ENCODE data around the gene CDC42BPB. TPM values are rescaled to one million over a fixed set of nuclear protein-coding genes. Genes with fewer than 3 reads are reported as not detected.

The CDC42BPB gene
- total RNA-seq, 4 donors from 2014 or later, result 145 to 255 (median 197) TPM

DNA sequence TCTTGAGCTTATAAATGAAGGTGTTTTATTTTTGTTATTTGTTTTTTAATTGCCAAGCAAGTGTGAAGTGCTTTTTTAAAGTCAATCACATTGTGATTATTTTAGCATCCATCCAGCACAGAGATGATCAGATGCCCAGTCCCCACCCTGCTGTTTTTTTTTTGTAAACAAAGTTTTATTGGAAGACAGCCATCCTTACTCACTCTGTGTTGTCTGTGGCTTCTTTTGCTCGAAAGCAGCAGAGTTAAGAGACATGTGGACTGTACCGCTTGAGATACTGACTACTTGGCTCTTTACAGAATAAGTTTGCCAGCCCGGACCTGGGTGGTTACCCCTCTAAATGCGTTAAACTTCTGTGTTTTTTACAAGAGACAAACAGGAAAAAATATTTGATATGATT is 165.8 kb downstream of the CDC42BPB start:
- Histone ChIP-seq H3K4me1 (peaks cover 0 to 16% (median 2%) of the 10 kb centered on the region in 4 donors), H3K36me3 (peaks cover 0 to 33% (median 0%) of the 10 kb centered on the region in 3 donors), H3K4me3 (no peak overlapping the region), H3K27ac (no peak overlapping the region), H3K27me3 (no peaks in the 10 kb centered on the region), H3K9me3 (no peaks in the 10 kb centered on the region)
- DNase-seq, result no peak
- TF ChIP-seq CTCF (IDR thresholded peaks at IDR 0.05) (no peak), POLR2A (IDR thresholded peaks at IDR 0.05) (no peak)

DNA sequence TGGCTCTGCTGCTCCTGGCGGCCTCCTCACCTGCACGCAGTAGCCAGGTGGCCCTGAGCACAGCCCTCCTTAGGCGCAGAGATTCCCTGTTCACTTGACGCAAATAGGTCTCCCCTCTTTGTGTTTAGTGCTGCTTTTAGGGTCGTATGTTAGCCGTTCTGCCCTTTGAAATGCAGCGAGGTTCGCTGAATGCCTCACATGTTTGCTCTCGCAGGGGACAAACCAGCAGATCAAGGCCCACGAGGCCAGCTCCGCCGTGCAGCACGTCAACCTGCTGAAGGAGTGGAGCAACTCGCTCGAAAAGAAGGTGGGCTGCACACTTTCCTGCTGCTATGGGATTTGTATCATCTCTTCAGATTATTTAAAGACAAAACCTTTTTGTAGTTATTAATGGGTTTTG is 166.2 kb downstream of the CDC42BPB start:
- TF ChIP-seq CTCF (IDR thresholded peaks at IDR 0.05), result no peak
- TF ChIP-seq POLR2A (IDR thresholded peaks at IDR 0.05), result no peak
- no peaks in the 10 kb centered on the region for H3K27me3 ChIP-seq
- no peaks in the 10 kb centered on the region for H3K9me3 ChIP-seq
- no peak overlapping the region for H3K4me3 ChIP-seq
- peaks cover 0 to 35% (median 0%) of the 10 kb centered on the region in 3 donors for H3K36me3 ChIP-seq
- peaks cover 0 to 16% (median 3%) of the 10 kb centered on the region in 4 donors for H3K4me1 ChIP-seq
- H3K27ac ChIP-seq, result no peak overlapping the region
- peak in 1 of 3 donors; percentile 44 for DNase-seq

- Histone ChIP-seq H3K4me1 (peaks cover 0 to 16% (median 3%) of the 10 kb centered on the region in 4 donors), H3K27ac (no peak overlapping the region), H3K36me3 (peaks cover 0 to 27% (median 0%) of the 10 kb centered on the region in 3 donors), H3K9me3 (no peaks in the 10 kb centered on the region), H3K4me3 (no peak overlapping the region), H3K27me3 (no peaks in the 10 kb centered on the region)
- TF ChIP-seq CTCF (IDR thresholded peaks at IDR 0.05) (no peak), POLR2A (IDR thresholded peaks at IDR 0.05) (no peak)
- DNase-seq, result no peak
Measured at GRCh38 chr14:102889615-102890014, 167.7 kb downstream of the CDC42BPB start.

DNA sequence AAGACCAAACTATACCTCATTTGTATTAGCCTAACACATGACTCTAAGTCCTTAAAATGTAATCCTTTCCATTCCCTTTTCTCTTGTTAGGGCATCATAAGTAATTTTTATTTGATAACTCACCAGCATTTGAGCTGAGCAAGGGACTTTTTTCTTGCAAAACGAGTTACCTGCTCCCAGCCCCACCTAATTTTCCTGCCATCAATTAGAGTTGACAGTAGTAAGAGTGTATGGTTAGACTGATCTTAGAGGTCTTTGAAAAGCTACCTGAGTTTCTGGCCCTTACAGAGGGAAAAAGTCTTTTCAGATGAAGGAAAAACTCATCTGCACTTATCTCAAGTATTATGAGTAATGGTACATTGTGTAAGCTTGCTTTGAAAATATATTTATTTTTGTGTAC is 168.6 kb downstream of the CDC42BPB start:
- no peak overlapping the region for H3K4me3 ChIP-seq
- H3K27ac ChIP-seq, result no peak overlapping the region
- no peaks in the 10 kb centered on the region for H3K27me3 ChIP-seq
- H3K4me1 ChIP-seq, result peaks cover 0 to 10% (median 3%) of the 10 kb centered on the region in 4 donors
- H3K9me3 ChIP-seq, result no peaks in the 10 kb centered on the region
- TF ChIP-seq POLR2A (IDR thresholded peaks at IDR 0.05) (no peak), CTCF (IDR thresholded peaks at IDR 0.05) (no peak)
- no peak for DNase-seq
- peaks cover 0 to 22% (median 0%) of the 10 kb centered on the region in 3 donors for H3K36me3 ChIP-seq

DNA sequence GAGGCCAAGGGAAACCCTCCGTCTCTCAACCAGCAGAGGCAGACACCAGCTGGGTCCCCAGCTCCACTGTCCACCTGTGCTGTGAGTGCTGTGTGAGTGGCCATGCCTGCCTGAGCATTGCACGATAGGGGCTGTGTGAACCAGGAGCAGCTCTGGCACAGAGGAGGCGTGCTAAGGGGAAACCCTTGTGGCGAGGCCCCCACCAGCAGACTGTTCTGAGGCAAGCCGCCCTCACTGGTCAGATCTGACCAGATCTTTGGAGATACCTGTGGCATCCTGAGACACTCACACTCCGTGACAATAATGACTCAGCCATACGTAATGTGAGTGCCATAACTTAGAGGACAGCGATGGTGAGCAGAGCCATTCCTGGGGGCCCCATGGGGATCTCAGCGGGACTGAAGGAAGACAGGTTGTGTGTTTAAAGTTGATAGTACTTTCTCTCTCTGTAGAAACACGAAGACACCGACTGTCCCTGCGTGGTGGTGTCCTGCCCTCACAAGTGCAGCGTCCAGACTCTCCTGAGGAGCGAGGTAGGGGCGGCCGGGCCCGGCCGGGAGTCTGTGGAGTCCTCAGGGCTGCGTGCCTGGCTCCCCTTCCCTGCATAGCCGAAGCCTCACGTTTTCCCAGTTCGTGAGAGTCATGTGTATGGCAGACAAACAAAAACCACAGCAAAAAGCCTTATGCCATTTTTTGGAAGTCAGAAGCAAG is 171.5 kb downstream of the CDC42BPB start:
- TF ChIP-seq POLR2A (IDR thresholded peaks at IDR 0.05) (no peak), CTCF (IDR thresholded peaks at IDR 0.05) (no peak)
- Histone ChIP-seq H3K4me3 (no peak overlapping the region), H3K9me3 (no peaks in the 10 kb centered on the region), H3K27ac (no peak overlapping the region), H3K27me3 (no peaks in the 10 kb centered on the region), H3K4me1 (peaks cover 0 to 9% (median 3%) of the 10 kb centered on the region in 4 donors), H3K36me3 (peaks cover 0 to 22% (median 0%) of the 10 kb centered on the region in 3 donors)
- DNase-seq, result no peak

Measured in Peyer's patch (tissue), 4 donors.